GM10248 (cell line): Measurements from ENCODE around the gene IGSF8.

Source experiments
- CTCF ChIA-PET: fragments of 300-600 bp; sonication (Branson Sonifier 250); formaldehyde crosslinking; extraction: SDS; loops from one replicate; lab custom pipeline; 2021; ENCODE audit warnings: antibody characterized with exemption; lab: Yijun Ruan, JAX
- POLR2A ChIA-PET: fragments of 350-650 bp; sonication (Branson Sonifier 250); formaldehyde crosslinking; extraction: SDS; loops from one replicate; lab custom pipeline; 2020; ENCODE audit warnings: antibody characterized with exemption; lab: Yijun Ruan, JAX
- DNase-seq: peaks from one replicate; pipeline ENCODE4 v3.0.0; 2012; ENCODE audit errors: extremely low spot score
- TF ChIP-seq, protein P1 (sequence below): IDR thresholded peaks from 2 replicates; pipeline ENCODE4 v1.5.1; 2012; ENCODE audit warnings: mild to moderate bottlenecking, low read depth; ENCODE audit errors: extremely low read depth, missing control alignments, control extremely low read depth

Gene IGSF8

DNA sequence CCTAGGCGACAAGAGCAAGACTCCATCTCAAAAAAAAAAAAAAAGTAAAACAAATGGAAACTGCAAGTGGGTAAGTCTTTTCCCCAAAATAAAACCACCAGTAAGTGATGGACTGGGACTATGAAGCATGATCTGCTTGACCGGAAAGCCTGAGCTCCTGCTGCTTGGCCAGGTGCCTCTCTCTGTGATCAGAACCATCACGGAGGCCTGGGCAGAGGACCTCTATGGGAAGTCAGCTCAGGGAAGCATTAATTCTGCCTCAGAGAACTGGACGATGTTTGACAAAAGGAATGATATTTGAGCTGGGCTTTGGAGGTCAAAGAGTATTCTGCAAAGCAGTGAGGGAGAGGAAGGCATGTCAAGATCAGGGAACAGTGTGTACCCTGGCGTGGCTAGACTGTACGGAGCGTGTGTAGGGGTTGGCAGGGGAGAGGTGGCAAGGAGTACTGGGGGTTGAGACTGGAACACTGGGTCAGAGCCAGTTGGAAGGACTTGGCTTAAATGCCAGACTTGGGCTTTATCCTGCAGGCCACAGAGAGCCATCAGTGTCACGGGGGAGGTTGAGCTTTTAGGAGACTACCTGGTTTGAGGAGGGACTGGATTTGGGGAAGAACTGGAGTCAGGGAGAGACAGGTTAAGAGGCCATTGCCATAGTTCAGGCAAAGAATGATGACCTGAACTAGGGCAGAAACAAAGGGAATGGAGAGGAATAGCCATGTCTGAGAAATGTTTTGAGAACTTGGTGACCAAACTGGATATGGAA, 33.6 kb upstream of the IGSF8 start:
- TF ChIP-seq, protein P1, sequence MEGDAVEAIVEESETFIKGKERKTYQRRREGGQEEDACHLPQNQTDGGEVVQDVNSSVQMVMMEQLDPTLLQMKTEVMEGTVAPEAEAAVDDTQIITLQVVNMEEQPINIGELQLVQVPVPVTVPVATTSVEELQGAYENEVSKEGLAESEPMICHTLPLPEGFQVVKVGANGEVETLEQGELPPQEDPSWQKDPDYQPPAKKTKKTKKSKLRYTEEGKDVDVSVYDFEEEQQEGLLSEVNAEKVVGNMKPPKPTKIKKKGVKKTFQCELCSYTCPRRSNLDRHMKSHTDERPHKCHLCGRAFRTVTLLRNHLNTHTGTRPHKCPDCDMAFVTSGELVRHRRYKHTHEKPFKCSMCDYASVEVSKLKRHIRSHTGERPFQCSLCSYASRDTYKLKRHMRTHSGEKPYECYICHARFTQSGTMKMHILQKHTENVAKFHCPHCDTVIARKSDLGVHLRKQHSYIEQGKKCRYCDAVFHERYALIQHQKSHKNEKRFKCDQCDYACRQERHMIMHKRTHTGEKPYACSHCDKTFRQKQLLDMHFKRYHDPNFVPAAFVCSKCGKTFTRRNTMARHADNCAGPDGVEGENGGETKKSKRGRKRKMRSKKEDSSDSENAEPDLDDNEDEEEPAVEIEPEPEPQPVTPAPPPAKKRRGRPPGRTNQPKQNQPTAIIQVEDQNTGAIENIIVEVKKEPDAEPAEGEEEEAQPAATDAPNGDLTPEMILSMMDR, result no peak
- POLR2A ChIA-PET, result no interaction called here
- CTCF ChIA-PET, result interaction anchor here (0.8 kb wide), 1 partner anchor 30 kb away, joined by 4 read pairs; no protein-coding TSS in a partner anchor
- DNase-seq, result no peak

DNA sequence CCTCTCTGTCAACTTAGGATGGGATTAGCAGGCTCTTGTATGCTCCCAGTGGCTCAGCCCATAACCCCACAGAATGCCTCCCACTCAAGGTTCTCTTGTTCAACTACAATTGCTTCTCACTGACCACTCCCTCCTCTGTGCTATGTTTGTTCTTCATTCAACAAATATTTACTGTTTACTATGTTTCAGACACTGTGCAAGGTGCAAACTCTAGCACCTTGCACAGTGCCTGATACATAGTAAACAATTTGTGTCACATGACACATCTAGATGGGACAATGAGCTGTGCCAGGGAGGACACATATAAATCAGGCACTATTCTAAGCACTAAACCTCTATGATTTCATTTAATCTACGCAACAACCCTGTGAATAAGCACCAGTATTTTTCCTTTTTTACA, 32.5 kb upstream of the IGSF8 start:
- ChIA-PET CTCF (interaction anchor here (1.2 to 2.0 kb wide), 2 partner anchors 53 to 62 kb away, joined by 5 read pairs; no protein-coding TSS in a partner anchor), POLR2A (no interaction called here)
- no peak for DNase-seq
- TF ChIP-seq, protein P1, result no peak

DNA sequence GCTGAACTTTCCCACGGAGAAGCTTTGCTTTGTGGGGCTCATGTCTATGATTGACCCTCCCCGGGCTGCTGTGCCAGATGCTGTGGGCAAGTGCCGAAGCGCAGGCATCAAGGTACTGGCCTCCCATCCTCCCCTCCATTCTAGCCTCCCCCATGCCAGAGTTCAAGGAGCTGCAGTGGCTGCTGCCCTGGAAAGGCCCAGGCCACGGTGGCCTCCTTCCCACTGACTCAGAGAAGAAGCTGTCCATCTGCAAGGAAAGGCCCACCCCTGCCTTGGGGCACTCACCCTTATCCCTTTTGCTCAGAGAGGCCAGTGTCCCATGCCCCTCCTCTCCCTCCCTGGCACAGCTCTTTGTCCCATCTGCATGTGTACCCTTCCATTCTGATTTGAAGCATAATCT, 32.1 kb upstream of the IGSF8 start:
- ChIA-PET CTCF (interaction anchor here (1.2 to 2.0 kb wide), 3 partner anchors 14 to 63 kb away, joined by 3 to 5 read pairs (median 5); no protein-coding TSS in a partner anchor), POLR2A (no interaction called here)
- TF ChIP-seq, protein P1, result no peak
- DNase-seq, result no peak

DNA sequence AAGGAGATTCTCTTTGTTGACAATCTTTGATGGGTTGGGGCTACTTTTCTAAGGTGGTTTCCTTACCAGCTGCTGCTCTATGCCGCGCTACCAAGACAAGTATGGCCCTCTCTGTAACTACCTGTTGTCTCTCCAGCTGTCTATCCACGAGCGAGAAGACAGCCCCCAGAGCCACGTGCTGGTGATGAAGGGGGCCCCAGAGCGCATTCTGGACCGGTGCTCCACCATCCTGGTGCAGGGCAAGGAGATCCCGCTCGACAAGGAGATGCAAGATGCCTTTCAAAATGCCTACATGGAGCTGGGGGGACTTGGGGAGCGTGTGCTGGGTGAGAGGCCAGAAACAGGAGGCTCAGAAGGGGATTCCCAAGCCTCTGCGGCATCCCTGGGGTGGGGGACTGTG, 31.5 kb upstream of the IGSF8 start:
- TF ChIP-seq, protein P1, result no peak
- no peak for DNase-seq
- ChIA-PET POLR2A (no interaction called here), CTCF (interaction anchor here (1.2 to 2.0 kb wide), 2 partner anchors 14 to 63 kb away, joined by 3 to 5 read pairs; no protein-coding TSS in a partner anchor)

DNA sequence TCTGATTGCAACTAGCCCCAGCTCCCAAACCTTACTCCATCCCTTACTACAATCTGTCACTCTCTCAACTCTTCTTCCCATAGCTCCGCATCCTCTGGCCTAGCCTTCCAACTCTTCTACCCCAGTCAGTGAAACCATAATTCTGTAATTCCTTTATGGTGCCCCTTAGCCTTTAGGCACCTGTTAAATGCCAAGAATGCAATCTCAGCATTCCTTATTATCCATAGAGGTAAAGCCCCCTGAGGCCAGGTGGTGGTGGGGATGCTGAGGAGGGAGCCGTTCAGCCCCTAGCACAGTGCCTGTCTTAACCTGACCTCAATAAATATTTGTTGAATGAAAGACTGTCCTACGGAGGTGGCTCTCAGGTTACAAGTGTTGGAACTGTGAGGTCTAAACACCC, 31.1 kb upstream of the IGSF8 start:
- TF ChIP-seq, protein P1, result no peak
- POLR2A ChIA-PET, result no interaction called here
- CTCF ChIA-PET, result interaction anchor here (1.2 to 2.0 kb wide), 2 partner anchors 15 to 64 kb away, joined by 3 to 5 read pairs; no protein-coding TSS in a partner anchor
- DNase-seq, result no peak

DNA sequence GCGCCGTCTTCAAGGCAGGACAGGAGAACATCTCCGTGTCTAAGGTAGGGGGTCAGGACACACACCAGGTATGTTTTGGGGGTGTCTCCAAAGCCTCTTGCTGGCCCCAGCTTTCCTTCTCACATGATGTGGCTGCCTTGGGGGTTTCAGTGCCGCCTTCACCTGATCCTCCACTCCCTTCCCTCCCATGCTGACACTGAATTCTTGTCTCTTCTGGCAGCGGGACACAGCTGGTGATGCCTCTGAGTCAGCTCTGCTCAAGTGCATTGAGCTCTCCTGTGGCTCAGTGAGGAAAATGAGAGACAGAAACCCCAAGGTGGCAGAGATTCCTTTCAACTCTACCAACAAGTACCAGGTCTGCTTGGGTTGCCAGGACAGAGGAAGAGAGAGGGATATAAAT, 30.6 kb upstream of the IGSF8 start:
- ChIA-PET CTCF (interaction anchor here (2.0 kb wide), 1 partner anchor 64 kb away, joined by 5 read pairs; no protein-coding TSS in a partner anchor), POLR2A (no interaction called here)
- TF ChIP-seq, protein P1, result no peak
- DNase-seq, result no peak
